Hepatocyte (in vitro differentiated cells): ENCODE measurements around the gene KRT85. TPM values are rescaled to one million over a fixed set of nuclear protein-coding genes. Genes with fewer than 3 reads are reported as not detected.

Source experiments
- DNase-seq: peaks from one replicate; pipeline ENCODE4 v3.0.0-alpha.2; 2016; ENCODE audit warnings: low spot score
- H2AFZ ChIP-seq: fragments of 200-600 bp; sonication (generic); 2 replicates; pipeline ENCODE4 v1.6.0; 2016; ENCODE audit warnings: antibody characterized with exemption, mild to moderate bottlenecking
- H3K27ac ChIP-seq: fragments of 200-600 bp; sonication (generic); 2 replicates; pipeline ENCODE4 v1.5.1; 2016; ENCODE audit warnings: mild to moderate bottlenecking
- H3K27me3 ChIP-seq: fragments of 200-600 bp; sonication (generic); 2 replicates; pipeline ENCODE4 v1.6.1; 2016
- H3K36me3 ChIP-seq: fragments of 200-600 bp; sonication (generic); replicated peaks from 2 replicates; pipeline ENCODE4 v1.5.1; 2016; ENCODE audit warnings: low read depth; ENCODE audit not compliant: insufficient read depth
- H3K4me1 ChIP-seq: fragments of 200-600 bp; sonication (generic); 2 replicates; pipeline ENCODE4 v1.5.1; 2016; ENCODE audit warnings: mild to moderate bottlenecking, moderate library complexity; ENCODE audit not compliant: insufficient read depth
- H3K4me2 ChIP-seq: fragments of 200-600 bp; sonication (generic); 2 replicates; pipeline ENCODE4 v1.6.0; 2016
- H3K4me3 ChIP-seq: fragments of 200-600 bp; sonication (generic); 2 replicates; pipeline ENCODE4 v1.5.1; 2016; ENCODE audit warnings: mild to moderate bottlenecking
- H3K79me2 ChIP-seq: fragments of 200-600 bp; sonication (generic); 2 replicates; pipeline ENCODE4 v1.6.0; 2017; ENCODE audit warnings: mild to moderate bottlenecking
- H3K9me2 ChIP-seq: fragments of 200-600 bp; sonication (generic); replicated peaks from 2 replicates; pipeline ENCODE4 v1.6.0; 2017; ENCODE audit warnings: mild to moderate bottlenecking; ENCODE audit not compliant: insufficient read depth
- H3K9me3 ChIP-seq: fragments of 200-600 bp; sonication (generic); 2 replicates; pipeline ENCODE4 v1.5.1; 2016; ENCODE audit warnings: low read depth, mild to moderate bottlenecking
- H4K20me1 ChIP-seq: fragments of 200-600 bp; sonication (generic); 2 replicates; pipeline ENCODE4 v1.6.0; 2016; ENCODE audit warnings: mild to moderate bottlenecking; ENCODE audit not compliant: insufficient read depth, poor library complexity, severe bottlenecking
- CTCF ChIP-seq: fragments of 200-600 bp; sonication (generic); IDR thresholded peaks from 2 replicates; pipeline ENCODE4 v1.5.1; 2016; ENCODE audit warnings: antibody characterized with exemption, mild to moderate bottlenecking; ENCODE audit not compliant: poor library complexity
- EZH2 ChIP-seq: fragments of 200-600 bp; sonication (generic); IDR thresholded peaks from 2 replicates; pipeline ENCODE4 v1.6.1; 2016; ENCODE audit warnings: antibody characterized with exemption, mild to moderate bottlenecking, borderline replicate concordance
- EZH2phosphoT487 ChIP-seq: fragments of 200-600 bp; sonication (generic); IDR thresholded peaks from one replicate; pipeline ENCODE4 v1.6.1; 2018; ENCODE audit warnings: antibody characterized with exemption, mild to moderate bottlenecking, low read depth, moderate library complexity; ENCODE audit not compliant: unreplicated experiment, severe bottlenecking
- WGBS: methylation state at CpG from one replicate; pipeline ENCODE4 v1.1.6; 2016; ENCODE audit warnings: low lambda C conversion rate; ENCODE audit errors: missing lambda C conversion rate; 5-methylcytosine and 5-hydroxymethylcytosine counted together
- polyA plus RNA-seq: library from polyadenylated mRNA; unstranded; fragments of >200 nt; fragmentation: Nextera tagmentation; extraction: Ambion mirVana; gene quantifications from 2 replicates; pipeline ENCODE4 v1.2.1, GENCODE V29; 2016
- total RNA-seq: library from RNA; depleted of rRNA; stranded (reverse); fragments of >200 nt; gene quantifications from 2 replicates; pipeline ENCODE4 v1.2.3, GENCODE V29; 2014

Gene KRT85
- total and polyA plus RNA-seq, 2 experiments from 2014 or later, result not detected

- Histone ChIP-seq H3K4me3 (no peak overlapping the region), H3K9me3 (no peaks in the 10 kb centered on the region), H3K27me3 (no peaks in the 10 kb centered on the region), H3K4me2 (no peak overlapping the region), H2AFZ (no peak overlapping the region), H4K20me1 (no peaks in the 10 kb centered on the region), H3K9me2 (no peaks in the 10 kb centered on the region), H3K36me3 (no peaks in the 10 kb centered on the region), H3K27ac (no peak overlapping the region), H3K79me2 (no peaks in the 10 kb centered on the region), H3K4me1 (peaks cover 25% of the 10 kb centered on the region)
- TF ChIP-seq CTCF (no peak), EZH2phosphoT487 (no peak)
- 100% methylated on average over 2 of the region's 2 CpGs for WGBS
- no peak for DNase-seq
Observed at GRCh38 chr12:52342781-52343490, 24.3 kb downstream of the KRT85 start.

- H3K27ac ChIP-seq, result no peak overlapping the region
- peaks cover 16% of the 10 kb centered on the region for H3K4me1 ChIP-seq
- H3K4me3 ChIP-seq, result no peak overlapping the region
- no peak for TF ChIP-seq CTCF
- TF ChIP-seq EZH2phosphoT487, result no peak
- TF ChIP-seq EZH2, result no peak
- no peaks in the 10 kb centered on the region for H3K9me2 ChIP-seq
- H2AFZ ChIP-seq, result no peak overlapping the region
- no peak for DNase-seq
- no peaks in the 10 kb centered on the region for H3K9me3 ChIP-seq
- H3K36me3 ChIP-seq, result no peaks in the 10 kb centered on the region
- WGBS, result 94% methylated on average over 14 of the region's 14 CpGs
- no peaks in the 10 kb centered on the region for H3K27me3 ChIP-seq
- no peak overlapping the region for H3K4me2 ChIP-seq
- H4K20me1 ChIP-seq, result no peaks in the 10 kb centered on the region
- no peaks in the 10 kb centered on the region for H3K79me2 ChIP-seq
Observed at GRCh38 chr12:52341066-52341580, 26.2 kb downstream of the KRT85 start.

GRCh38 chr12:52338241-52338960 lies 28.9 kb downstream of the KRT85 start:
- H3K27me3 ChIP-seq, result no peaks in the 10 kb centered on the region
- no peaks in the 10 kb centered on the region for H3K4me1 ChIP-seq
- H4K20me1 ChIP-seq, result no peaks in the 10 kb centered on the region
- H2AFZ ChIP-seq, result no peak overlapping the region
- H3K9me2 ChIP-seq, result no peaks in the 10 kb centered on the region
- H3K4me2 ChIP-seq, result no peak overlapping the region
- no peaks in the 10 kb centered on the region for H3K36me3 ChIP-seq
- no peak overlapping the region for H3K27ac ChIP-seq
- no peaks in the 10 kb centered on the region for H3K9me3 ChIP-seq
- H3K4me3 ChIP-seq, result no peak overlapping the region
- 82% methylated on average over 10 of the region's 10 CpGs for WGBS
- no peak for TF ChIP-seq EZH2phosphoT487
- TF ChIP-seq EZH2, result no peak
- TF ChIP-seq CTCF, result no peak
- no peak for DNase-seq
- H3K79me2 ChIP-seq, result no peaks in the 10 kb centered on the region
